ENCODE measurements around the gene TAF11. TPM values are rescaled to one million over a fixed set of nuclear protein-coding genes. Genes with fewer than 3 reads are reported as not detected.

The TAF11 gene
- total and polyA plus RNA-seq, 2 of the 8 experiments (the other 6 are each of a cell fraction or from before 2014, with no cell fraction given): 38.2 to 48.6 TPM

GRCh38 chr6:34865107-34865506 is 22.7 kb downstream of the TAF11 start (continued):
- TF ChIP-seq NANOG (IDR thresholded peaks at IDR 0.05; ENCODE audit: insufficient read depth, low read depth, low read length, poor library complexity, severe bottlenecking): no peak
